Measurements from ENCODE around the gene AGPAT3.
A peak's percentile ranks its signal among the peaks of the same experiment; 100 is the strongest.
"Not testable (repeated sequence)": the region's sequence is repeated elsewhere in the genome, so short reads cannot be mapped to it uniquely, and the experiment has no call there.

AGPAT3 gene

GRCh38 chr21:43820466-43820865 lies 44.6 kb upstream of the AGPAT3 start:
- no peak for DNase-seq (ENCODE audit: low read depth in 2 of 2)
- no peak overlapping the region for H3K4me3 ChIP-seq (replicated peaks in 1 of 2; ENCODE audit: low read depth in 2 of 2, low read length in 2 of 2)
- TF ChIP-seq CTCF (IDR thresholded peaks at IDR 0.05; ENCODE audit: low read depth, low read length): no peak

- H3K4me3 ChIP-seq (replicated peaks in 1 of 2; ENCODE audit: low read depth in 2 of 2, low read length in 2 of 2); DNase-seq (ENCODE audit: low read depth in 2 of 2): not testable (repeated sequence)
Observed at GRCh38 chr21:43822166-43822565, 42.9 kb upstream of the AGPAT3 start.

GRCh38 chr21:43822741-43823140 lies 42.3 kb upstream of the AGPAT3 start:
- DNase-seq (ENCODE audit: low read depth in 2 of 2): not testable (repeated sequence)

GRCh38 chr21:43824333-43825241 lies 40.4 kb upstream of the AGPAT3 start:
- no peak overlapping the region for H3K4me3 ChIP-seq (replicated peaks in 1 of 2; ENCODE audit: low read depth in 2 of 2, low read length in 2 of 2)
- no peak for TF ChIP-seq CTCF (IDR thresholded peaks at IDR 0.05; ENCODE audit: low read depth, low read length)
- DNase-seq (ENCODE audit: low read depth in 2 of 2): peak; percentile 45 to 58

More at GRCh38 chr21:43822741-43823140, 42.3 kb upstream of the AGPAT3 start:
- not testable (repeated sequence) for H3K4me3 ChIP-seq (replicated peaks in 1 of 2; ENCODE audit: low read depth in 2 of 2, low read length in 2 of 2)

GRCh38 chr21:43825242-43825935 lies 39.6 kb upstream of the AGPAT3 start:
- no peak for DNase-seq (ENCODE audit: low read depth in 2 of 2)
- TF ChIP-seq CTCF (IDR thresholded peaks at IDR 0.05; ENCODE audit: low read depth, low read length): no peak
- no peak overlapping the region for H3K4me3 ChIP-seq (replicated peaks in 1 of 2; ENCODE audit: low read depth in 2 of 2, low read length in 2 of 2)

- TF ChIP-seq CTCF (IDR thresholded peaks at IDR 0.05; ENCODE audit: low read depth, low read length): peak; percentile 32
Observed at GRCh38 chr21:43825936-43826622, 38.9 kb upstream of the AGPAT3 start.

GRCh38 chr21:43826623-43826974 lies 38.4 kb upstream of the AGPAT3 start:
- H3K4me3 ChIP-seq (replicated peaks in 1 of 2; ENCODE audit: low read depth in 2 of 2, low read length in 2 of 2): no peak overlapping the region
- no peak for DNase-seq (ENCODE audit: low read depth in 2 of 2)
- TF ChIP-seq CTCF (IDR thresholded peaks at IDR 0.05; ENCODE audit: low read depth, low read length): no peak

More at GRCh38 chr21:43825936-43826622, 38.9 kb upstream of the AGPAT3 start:
- DNase-seq (ENCODE audit: low read depth in 2 of 2): no peak
- no peak overlapping the region for H3K4me3 ChIP-seq (replicated peaks in 1 of 2; ENCODE audit: low read depth in 2 of 2, low read length in 2 of 2)
